ENCODE measurements around the gene PITPNC1. TPM values are rescaled to one million over a fixed set of nuclear protein-coding genes. Genes with fewer than 3 reads are reported as not detected.
"Not testable (repeated sequence)": the region's sequence is repeated elsewhere in the genome, so short reads cannot be mapped to it uniquely, and the experiment has no call there.

The PITPNC1 gene
- total and polyA plus RNA-seq, 12 donors: 4.9 to 33.0 (median 14.0) TPM

GRCh38 chr17:67647482-67647881 lies 270.4 kb downstream of the PITPNC1 start:
- intact Hi-C loops (cut with DNase I): no loop called here
- Histone ChIP-seq H3K27me3 (no peaks in the 10 kb centered on the region), H3K4me3 (no peak overlapping the region), H3K4me1 (replicated peaks in 1 of 2) (peaks cover 0 to 6% of the 10 kb centered on the region in 2 donors), H3K27ac (no peak overlapping the region), H3K9me3 (replicated peaks in 1 of 3) (no peaks in the 10 kb centered on the region), H3K36me3 (replicated peaks in 1 of 2) (no peaks in the 10 kb centered on the region)
- WGBS, 4 donors: 88 to 94% (median 92%) methylated on average over 5 of the region's 5 CpGs
- no peak for TF ChIP-seq POLR2A (IDR thresholded peaks at IDR 0.05)
- TF ChIP-seq, protein P1, sequence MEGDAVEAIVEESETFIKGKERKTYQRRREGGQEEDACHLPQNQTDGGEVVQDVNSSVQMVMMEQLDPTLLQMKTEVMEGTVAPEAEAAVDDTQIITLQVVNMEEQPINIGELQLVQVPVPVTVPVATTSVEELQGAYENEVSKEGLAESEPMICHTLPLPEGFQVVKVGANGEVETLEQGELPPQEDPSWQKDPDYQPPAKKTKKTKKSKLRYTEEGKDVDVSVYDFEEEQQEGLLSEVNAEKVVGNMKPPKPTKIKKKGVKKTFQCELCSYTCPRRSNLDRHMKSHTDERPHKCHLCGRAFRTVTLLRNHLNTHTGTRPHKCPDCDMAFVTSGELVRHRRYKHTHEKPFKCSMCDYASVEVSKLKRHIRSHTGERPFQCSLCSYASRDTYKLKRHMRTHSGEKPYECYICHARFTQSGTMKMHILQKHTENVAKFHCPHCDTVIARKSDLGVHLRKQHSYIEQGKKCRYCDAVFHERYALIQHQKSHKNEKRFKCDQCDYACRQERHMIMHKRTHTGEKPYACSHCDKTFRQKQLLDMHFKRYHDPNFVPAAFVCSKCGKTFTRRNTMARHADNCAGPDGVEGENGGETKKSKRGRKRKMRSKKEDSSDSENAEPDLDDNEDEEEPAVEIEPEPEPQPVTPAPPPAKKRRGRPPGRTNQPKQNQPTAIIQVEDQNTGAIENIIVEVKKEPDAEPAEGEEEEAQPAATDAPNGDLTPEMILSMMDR (IDR thresholded peaks at IDR 0.05): no peak
- DNase-seq: no peak

- H3K9me3 ChIP-seq (replicated peaks in 1 of 3): no peaks in the 10 kb centered on the region
- H3K36me3 ChIP-seq (replicated peaks in 1 of 2): no peaks in the 10 kb centered on the region
- DNase-seq: peak in 1 of 7 donors; percentile 8
- WGBS, 4 donors: 40 to 61% (median 55%) methylated on average over 5 to 6 of the region's 6 CpGs
- intact Hi-C loops (cut with DNase I): no loop called here
- H3K27me3 ChIP-seq: no peaks in the 10 kb centered on the region
- TF ChIP-seq, protein P1 (IDR thresholded peaks at IDR 0.05): no peak
- no peak for TF ChIP-seq POLR2A (IDR thresholded peaks at IDR 0.05)
- peaks cover 0 to 6% of the 10 kb centered on the region in 2 donors for H3K4me1 ChIP-seq (replicated peaks in 1 of 2)
- H3K4me3 ChIP-seq: no peak overlapping the region
- no peak overlapping the region for H3K27ac ChIP-seq
Measured at GRCh38 chr17:67648032-67648905, 271.2 kb downstream of the PITPNC1 start.

DNA sequence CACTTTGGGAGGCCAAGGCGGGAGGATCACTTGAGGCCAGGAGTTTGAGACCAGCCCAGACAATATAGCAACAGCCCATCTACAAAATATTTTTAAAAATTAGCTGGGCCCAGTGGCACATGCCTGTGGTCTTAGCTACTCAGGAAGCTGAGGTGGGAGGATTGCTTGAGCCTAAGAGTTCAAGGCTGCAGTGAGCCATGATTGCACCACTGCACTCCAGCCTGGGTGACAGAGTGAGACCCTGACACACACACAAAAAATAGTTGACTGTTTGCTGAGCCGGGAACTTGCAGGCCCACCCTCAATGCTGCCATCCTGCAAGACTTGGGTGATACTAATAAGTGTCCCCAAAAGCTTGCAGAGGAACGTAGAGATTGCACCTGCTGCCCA lies 271.8 kb downstream of the PITPNC1 start:
- H3K36me3 ChIP-seq (replicated peaks in 1 of 2); H3K4me3 ChIP-seq; H3K27ac ChIP-seq; H3K4me1 ChIP-seq (replicated peaks in 1 of 2); DNase-seq; intact Hi-C loops (cut with DNase I); H3K9me3 ChIP-seq (replicated peaks in 1 of 3); H3K27me3 ChIP-seq: not testable (repeated sequence)
- WGBS, 4 donors: 96 to 97% (median 96%) methylated on average over 2 to 3 of the region's 3 CpGs

GRCh38 chr17:67649891-67650290 lies 272.8 kb downstream of the PITPNC1 start:
- no peak overlapping the region for H3K27ac ChIP-seq
- H3K36me3 ChIP-seq (replicated peaks in 1 of 2): no peaks in the 10 kb centered on the region
- DNase-seq: no peak
- no peaks in the 10 kb centered on the region for H3K9me3 ChIP-seq (replicated peaks in 1 of 3)
- intact Hi-C loops (cut with DNase I): no loop called here
- TF ChIP-seq, protein P1 (IDR thresholded peaks at IDR 0.05): no peak
- no peak for TF ChIP-seq POLR2A (IDR thresholded peaks at IDR 0.05)
- H3K27me3 ChIP-seq: no peaks in the 10 kb centered on the region
- WGBS, 4 donors: 91 to 95% (median 94%) methylated on average over 3 of the region's 3 CpGs
- peaks cover 0 to 6% of the 10 kb centered on the region in 2 donors for H3K4me1 ChIP-seq (replicated peaks in 1 of 2)
- H3K4me3 ChIP-seq: no peak overlapping the region

- intact Hi-C loops (cut with DNase I): not testable (repeated sequence)
Measured at GRCh38 chr17:67651218-67651579, 274.1 kb downstream of the PITPNC1 start.

More at GRCh38 chr17:67651218-67651579, 274.1 kb downstream of the PITPNC1 start:
- WGBS, 4 donors: 82 to 91% (median 89%) methylated on average over 7 of the region's 7 CpGs
- not testable (repeated sequence) for H3K27me3 ChIP-seq; H3K4me1 ChIP-seq (replicated peaks in 1 of 2); DNase-seq; H3K4me3 ChIP-seq; H3K36me3 ChIP-seq (replicated peaks in 1 of 2); H3K27ac ChIP-seq; H3K9me3 ChIP-seq (replicated peaks in 1 of 3)

Data from adrenal gland (tissue), 12 donors.